AG04449 (cell line): ENCODE results near the gene COX7A2.

ENCODE experiments used
- CTCF ChIA-PET: fragments of 350-600 bp; formaldehyde crosslinking; extraction: SDS; loops from one replicate; lab custom pipeline; 2021; ENCODE audit warnings: antibody characterized with exemption; lab: Yijun Ruan, JAX
- POLR2A ChIA-PET: fragments of 400-600, 350-600 bp; formaldehyde crosslinking; extraction: SDS; loops from one replicate; lab custom pipeline; 2020; ENCODE audit warnings: antibody characterized with exemption, inconsistent platforms; lab: Yijun Ruan, JAX
- DNase-seq: peaks from one replicate; pipeline ENCODE4 v3.0.0-alpha.2; 2010; ENCODE audit warnings: low read depth, low spot score
- H3K4me3 ChIP-seq: 2 replicates; pipeline ENCODE4 v1.5.1; 2011; ENCODE audit warnings: low read depth, mild to moderate bottlenecking, control low read depth, low read length
- TF ChIP-seq, protein P1 (sequence below): IDR thresholded peaks from one replicate; pipeline ENCODE4 v1.5.1; 2011; ENCODE audit warnings: mild to moderate bottlenecking, moderate library complexity, low read length, control low read depth, inconsistent platforms; ENCODE audit not compliant: insufficient read depth; ENCODE audit errors: missing control alignments

Gene COX7A2

DNA sequence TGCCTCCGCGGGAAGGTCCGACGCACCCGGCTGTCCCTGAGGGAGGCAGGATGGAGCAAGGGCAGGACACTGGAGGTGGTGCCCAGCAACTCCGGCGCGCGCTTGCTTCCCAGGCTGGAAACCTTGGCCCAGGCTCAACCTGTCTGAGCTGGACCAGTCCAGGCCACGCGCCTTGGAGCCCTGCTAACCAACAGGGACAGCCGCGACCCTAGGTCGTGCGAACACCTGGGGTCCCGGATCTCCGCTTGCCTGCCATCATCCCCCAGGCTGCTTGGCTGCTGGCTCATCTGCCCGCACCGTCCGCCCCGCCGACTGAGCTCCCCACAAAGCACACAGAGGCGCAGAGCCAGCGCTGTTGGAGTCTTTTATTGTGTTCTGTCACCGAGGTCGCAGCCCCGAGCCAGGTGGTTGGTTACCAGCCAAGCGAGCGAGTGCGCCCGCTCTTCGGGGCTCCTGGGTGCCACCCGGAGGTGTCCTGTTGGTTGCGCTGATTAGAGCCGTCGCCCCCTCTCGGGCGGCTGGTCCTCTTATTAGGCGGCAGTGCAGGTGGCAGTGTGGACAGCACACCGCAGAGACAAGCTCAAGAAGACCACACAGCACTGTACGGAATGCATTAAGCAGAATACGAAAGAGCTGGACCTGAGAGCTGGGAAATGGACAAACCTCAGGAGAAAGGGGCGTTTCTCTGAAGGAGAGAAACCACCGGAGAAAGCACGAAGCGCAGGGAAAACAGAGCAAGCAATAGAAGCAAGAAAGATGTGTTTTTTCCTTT lies 41.5 kb downstream of the COX7A2 start:
- POLR2A ChIA-PET: interaction anchor here (0.9 to 1.2 kb wide), 2 partner anchors 530 to 792 kb away, joined by 3 read pairs; no protein-coding TSS in a partner anchor
- peak overlapping the region; percentile 100 for H3K4me3 ChIP-seq
- TF ChIP-seq, protein P1, sequence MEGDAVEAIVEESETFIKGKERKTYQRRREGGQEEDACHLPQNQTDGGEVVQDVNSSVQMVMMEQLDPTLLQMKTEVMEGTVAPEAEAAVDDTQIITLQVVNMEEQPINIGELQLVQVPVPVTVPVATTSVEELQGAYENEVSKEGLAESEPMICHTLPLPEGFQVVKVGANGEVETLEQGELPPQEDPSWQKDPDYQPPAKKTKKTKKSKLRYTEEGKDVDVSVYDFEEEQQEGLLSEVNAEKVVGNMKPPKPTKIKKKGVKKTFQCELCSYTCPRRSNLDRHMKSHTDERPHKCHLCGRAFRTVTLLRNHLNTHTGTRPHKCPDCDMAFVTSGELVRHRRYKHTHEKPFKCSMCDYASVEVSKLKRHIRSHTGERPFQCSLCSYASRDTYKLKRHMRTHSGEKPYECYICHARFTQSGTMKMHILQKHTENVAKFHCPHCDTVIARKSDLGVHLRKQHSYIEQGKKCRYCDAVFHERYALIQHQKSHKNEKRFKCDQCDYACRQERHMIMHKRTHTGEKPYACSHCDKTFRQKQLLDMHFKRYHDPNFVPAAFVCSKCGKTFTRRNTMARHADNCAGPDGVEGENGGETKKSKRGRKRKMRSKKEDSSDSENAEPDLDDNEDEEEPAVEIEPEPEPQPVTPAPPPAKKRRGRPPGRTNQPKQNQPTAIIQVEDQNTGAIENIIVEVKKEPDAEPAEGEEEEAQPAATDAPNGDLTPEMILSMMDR: no peak
- DNase-seq: no peak
- CTCF ChIA-PET: interaction anchor here (0.9 to 11.9 kb wide), 9 partner anchors 9 to 1461 kb away, joined by 3 to 328 read pairs (median 9); no protein-coding TSS in a partner anchor

DNA sequence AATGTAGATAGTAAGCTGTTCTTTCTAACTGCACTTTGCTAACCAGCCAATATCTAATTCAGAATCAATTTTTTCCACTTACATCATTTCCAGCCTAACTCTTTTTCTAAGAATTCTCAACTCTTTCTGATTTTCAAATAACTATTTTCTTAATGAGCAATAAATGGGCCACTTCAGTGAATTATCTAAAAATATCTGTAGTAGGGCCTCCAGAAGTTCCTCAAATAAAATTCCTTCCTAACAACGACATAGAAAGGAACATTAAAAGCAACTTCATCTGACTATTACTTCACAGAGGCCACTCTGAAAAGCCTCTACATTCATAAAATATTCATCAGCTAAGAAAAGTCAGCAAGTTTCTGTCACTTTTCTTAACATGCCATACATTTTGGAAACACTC lies 42.6 kb downstream of the COX7A2 start:
- ChIA-PET POLR2A (interaction anchor here (1.1 kb wide), 1 partner anchor 594 kb away, joined by 3 read pairs; no protein-coding TSS in a partner anchor), CTCF (interaction anchor here (0.6 to 11.9 kb wide), 5 partner anchors 10 to 1468 kb away, joined by 3 to 328 read pairs (median 3); no protein-coding TSS in a partner anchor)
- no peak for DNase-seq
- TF ChIP-seq, protein P1: no peak
- H3K4me3 ChIP-seq: peak overlapping the region; percentile 100

DNA sequence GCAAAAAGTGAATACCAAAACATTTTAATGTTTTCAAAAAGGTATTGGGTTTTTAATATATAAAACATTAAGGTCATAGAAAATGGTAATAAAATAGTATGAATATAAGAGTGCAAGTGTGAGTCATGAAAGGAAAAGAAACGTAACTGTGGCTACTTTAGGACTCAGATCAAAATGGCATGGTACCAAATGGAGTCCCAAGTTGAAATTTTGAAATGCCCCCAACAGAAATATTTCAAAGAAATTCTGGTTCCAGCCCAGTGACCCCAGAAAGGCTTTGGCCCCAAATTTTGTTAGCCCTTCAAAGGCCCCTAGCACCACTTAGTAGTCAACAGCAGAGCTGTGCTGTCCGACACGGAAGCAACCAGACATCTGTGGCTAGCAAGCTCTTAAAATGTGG lies 43.7 kb downstream of the COX7A2 start:
- CTCF ChIA-PET: interaction anchor here (1.0 to 1.3 kb wide), 3 partner anchors 52 to 1461 kb away, joined by 3 read pairs; no protein-coding TSS in a partner anchor
- H3K4me3 ChIP-seq: no peak overlapping the region
- TF ChIP-seq, protein P1: no peak
- DNase-seq: no peak
- POLR2A ChIA-PET: no interaction called here

GRCh38 chr6:75196081-75196687 lies 47.4 kb downstream of the COX7A2 start:
- TF ChIP-seq, protein P1: no peak
- ChIA-PET CTCF (interaction anchor here (0.7 kb wide), 1 partner anchor 93 kb away, joined by 3 read pairs; no protein-coding TSS in a partner anchor), POLR2A (interaction anchor here (1.0 kb wide), 1 partner anchor 104 kb away, joined by 3 read pairs; no protein-coding TSS in a partner anchor)
- H3K4me3 ChIP-seq: no peak overlapping the region
- DNase-seq: no peak

DNA sequence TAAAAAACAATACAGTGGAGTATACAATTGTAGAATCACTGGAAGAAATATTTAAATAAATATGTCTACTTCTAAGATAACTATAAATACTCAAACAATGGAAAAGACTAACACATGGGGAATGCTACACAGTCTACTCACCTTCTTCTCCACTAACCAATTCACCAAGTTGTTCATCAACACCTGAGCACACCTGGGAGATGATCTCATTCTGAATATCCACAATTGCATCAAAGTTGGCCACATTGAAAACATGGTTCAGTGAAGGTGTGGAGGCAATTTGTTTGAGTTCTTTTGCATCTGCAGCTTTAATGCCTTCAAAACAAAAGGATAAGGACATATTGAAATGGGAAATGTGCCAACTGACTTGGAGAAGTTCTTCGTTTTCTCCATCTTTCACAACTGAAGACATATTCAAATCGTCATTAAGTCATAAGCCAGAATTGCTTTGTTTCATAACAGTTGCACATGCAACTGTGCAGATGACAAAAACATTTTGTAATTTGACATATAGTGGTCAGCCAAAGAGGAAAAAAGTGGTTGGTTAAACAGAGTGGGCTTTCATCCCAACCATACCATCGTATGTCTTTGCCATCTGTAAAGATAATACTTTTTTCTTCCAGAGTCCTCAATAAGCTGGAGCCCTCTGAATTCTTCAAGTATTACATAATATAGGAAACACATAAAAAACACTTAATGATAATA lies 55.2 kb downstream of the COX7A2 start:
- ChIA-PET POLR2A (no interaction called here), CTCF (interaction anchor here (1.2 kb wide), 1 partner anchor 17 kb away, joined by 3 read pairs; no protein-coding TSS in a partner anchor)
- DNase-seq: no peak
- H3K4me3 ChIP-seq: no peak overlapping the region
- TF ChIP-seq, protein P1: no peak
